ENCODE data around the gene CORO6. TPM values are rescaled to one million over a fixed set of nuclear protein-coding genes. Genes with fewer than 3 reads are reported as not detected.

Gene CORO6
- total RNA-seq, 4 donors from 2014 or later: 1.4 to 13.7 (median 6.6) TPM

DNA sequence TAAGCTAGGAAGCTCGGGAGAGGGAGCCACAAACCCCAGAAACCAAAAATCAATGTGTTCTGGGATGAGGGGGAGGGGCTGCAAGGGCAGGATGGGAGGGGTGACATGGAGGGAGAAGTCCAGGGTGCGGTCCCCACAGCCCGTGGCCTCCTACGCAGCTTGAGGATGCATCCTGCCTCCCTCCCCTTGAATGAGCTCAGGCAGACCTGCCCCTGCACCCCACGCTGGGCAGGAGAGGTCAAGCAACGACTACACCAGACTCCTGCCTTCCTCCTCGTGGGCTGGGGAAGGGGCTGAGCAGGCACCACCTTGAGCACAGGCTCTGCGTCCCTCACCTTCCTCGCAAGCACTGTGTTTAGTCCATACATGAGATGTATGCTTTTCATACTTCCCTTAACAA lies 25.9 kb downstream of the CORO6 start:
- no peak overlapping the region for H3K27ac ChIP-seq
- whole genome bisulfite sequencing: 50% methylated on average over 9 of the region's 9 CpGs

DNA sequence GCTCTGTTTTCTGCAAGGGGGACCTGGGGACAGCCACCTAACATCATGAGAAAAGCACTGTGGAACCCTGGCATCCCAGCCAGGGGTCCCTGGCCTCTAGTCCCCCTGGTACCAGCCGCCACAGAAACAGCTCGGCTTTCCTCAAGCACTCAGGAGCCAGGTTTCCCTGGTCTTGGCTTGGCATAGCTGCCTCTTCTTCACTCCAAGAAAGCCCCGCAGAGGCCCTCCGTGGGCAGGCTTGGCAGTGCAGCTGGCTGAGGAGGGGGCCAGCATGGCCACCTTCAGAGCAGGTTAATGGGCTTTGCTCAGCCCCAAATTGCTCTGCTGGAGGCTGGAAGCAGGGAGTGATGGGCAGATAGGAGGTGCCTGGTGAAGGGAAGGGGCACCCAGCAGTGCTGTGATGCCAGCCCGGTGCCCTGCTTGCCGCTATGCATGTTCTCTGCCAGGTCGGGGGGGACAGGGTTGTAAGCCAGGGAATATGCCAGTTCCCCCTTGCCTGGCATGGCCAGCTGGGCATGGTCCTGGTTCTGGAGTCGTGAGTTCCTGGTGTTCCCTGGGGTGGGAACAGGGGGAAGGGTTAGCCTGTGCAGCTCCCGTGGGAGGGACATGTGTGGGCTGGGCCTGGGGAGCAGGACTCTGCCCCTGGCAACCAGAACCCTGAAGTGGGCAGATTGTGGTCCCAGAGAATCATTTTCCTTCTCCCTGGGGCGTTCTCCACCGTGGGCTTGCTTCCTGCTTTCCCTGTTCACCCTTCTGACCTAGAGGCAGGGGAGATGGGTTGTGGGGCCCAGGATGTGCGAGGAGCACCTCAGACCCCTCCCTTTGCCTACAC lies 26.6 kb downstream of the CORO6 start:
- no peak for DNase-seq (ENCODE audit: low spot score in 2 of 2)
- WGBS: 88% methylated on average over 11 of the region's 12 CpGs

More for the DNA sequence above, 25.9 kb downstream of the CORO6 start:
- TF ChIP-seq EP300 (IDR thresholded peaks at IDR 0.05): no peak
- TF ChIP-seq, protein P1, sequence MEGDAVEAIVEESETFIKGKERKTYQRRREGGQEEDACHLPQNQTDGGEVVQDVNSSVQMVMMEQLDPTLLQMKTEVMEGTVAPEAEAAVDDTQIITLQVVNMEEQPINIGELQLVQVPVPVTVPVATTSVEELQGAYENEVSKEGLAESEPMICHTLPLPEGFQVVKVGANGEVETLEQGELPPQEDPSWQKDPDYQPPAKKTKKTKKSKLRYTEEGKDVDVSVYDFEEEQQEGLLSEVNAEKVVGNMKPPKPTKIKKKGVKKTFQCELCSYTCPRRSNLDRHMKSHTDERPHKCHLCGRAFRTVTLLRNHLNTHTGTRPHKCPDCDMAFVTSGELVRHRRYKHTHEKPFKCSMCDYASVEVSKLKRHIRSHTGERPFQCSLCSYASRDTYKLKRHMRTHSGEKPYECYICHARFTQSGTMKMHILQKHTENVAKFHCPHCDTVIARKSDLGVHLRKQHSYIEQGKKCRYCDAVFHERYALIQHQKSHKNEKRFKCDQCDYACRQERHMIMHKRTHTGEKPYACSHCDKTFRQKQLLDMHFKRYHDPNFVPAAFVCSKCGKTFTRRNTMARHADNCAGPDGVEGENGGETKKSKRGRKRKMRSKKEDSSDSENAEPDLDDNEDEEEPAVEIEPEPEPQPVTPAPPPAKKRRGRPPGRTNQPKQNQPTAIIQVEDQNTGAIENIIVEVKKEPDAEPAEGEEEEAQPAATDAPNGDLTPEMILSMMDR (IDR thresholded peaks at IDR 0.05): no peak
- TF ChIP-seq POLR2A (IDR thresholded peaks at IDR 0.05): no peak
- no peak for TF ChIP-seq POLR2AphosphoS5 (IDR thresholded peaks at IDR 0.05)
- Histone ChIP-seq H3K9me3 (no peaks in the 10 kb centered on the region), H3K36me3 (no peaks in the 10 kb centered on the region), H3K4me1 (peaks cover 48% of the 10 kb centered on the region), H3K4me3 (no peak overlapping the region), H3K27me3 (no peaks in the 10 kb centered on the region)
- DNase-seq (ENCODE audit: low spot score in 2 of 2): no peak

DNA sequence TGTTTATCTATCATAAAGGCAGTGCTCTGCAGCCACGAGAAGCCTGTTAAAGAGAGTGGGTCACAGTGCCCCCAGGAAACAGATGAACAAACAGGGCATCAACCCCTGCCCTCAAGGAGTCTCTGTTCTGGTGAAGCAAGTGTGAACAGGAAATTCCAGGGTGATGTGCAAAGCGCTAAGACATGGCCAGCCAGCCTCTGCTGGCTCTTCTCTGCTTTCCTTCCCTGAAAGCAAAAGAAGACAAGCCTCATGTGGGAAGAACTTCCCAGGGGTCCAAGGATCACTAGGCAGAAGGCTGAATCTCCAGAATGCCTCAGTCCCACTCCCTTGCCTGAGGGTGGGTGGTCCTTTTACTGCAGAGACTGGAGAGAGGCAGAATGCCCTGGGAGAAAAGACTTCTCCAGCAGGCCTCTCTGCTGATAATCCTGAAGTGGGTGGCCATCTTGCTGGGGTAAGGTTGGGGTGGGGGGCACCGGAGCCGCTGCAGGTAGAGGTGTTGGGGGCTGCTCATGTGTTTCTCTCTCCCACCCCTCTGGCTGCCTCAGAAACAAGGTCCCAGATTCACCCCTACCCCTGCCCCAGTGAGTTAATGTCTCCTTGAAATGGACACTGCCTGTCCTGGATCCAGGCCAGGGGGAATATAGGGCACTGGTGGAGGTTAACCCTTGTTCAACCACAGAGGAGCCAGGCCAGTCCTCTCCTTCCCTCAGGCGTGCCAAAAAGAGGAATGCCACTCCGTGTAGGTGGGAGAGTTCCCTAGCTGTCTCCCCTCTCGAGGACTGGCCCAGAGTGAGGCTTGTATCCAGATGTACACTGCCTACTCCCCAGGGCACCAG lies 27.4 kb downstream of the CORO6 start:
- DNase-seq (ENCODE audit: low spot score in 2 of 2): no peak
- Histone ChIP-seq H3K27me3 (no peaks in the 10 kb centered on the region), H3K4me3 (no peak overlapping the region), H3K27ac (no peak overlapping the region), H3K9me3 (no peaks in the 10 kb centered on the region), H3K36me3 (no peaks in the 10 kb centered on the region), H3K4me1 (peaks cover 63% of the 10 kb centered on the region)
- TF ChIP-seq EP300 (IDR thresholded peaks at IDR 0.05) (no peak), POLR2AphosphoS5 (IDR thresholded peaks at IDR 0.05) (no peak), POLR2A (IDR thresholded peaks at IDR 0.05) (no peak)
- TF ChIP-seq, protein P1 (IDR thresholded peaks at IDR 0.05): no peak
- 88% methylated on average over 3 of the region's 7 CpGs for WGBS

More for the DNA sequence above, 26.6 kb downstream of the CORO6 start:
- H3K9me3 ChIP-seq: no peaks in the 10 kb centered on the region
- H3K27me3 ChIP-seq: no peaks in the 10 kb centered on the region
- TF ChIP-seq, protein P1 (IDR thresholded peaks at IDR 0.05): no peak
- TF ChIP-seq POLR2AphosphoS5 (IDR thresholded peaks at IDR 0.05) (no peak), POLR2A (IDR thresholded peaks at IDR 0.05) (no peak), EP300 (IDR thresholded peaks at IDR 0.05) (no peak)
- H3K36me3 ChIP-seq: no peaks in the 10 kb centered on the region
- H3K4me1 ChIP-seq: peaks cover 55% of the 10 kb centered on the region
- no peak overlapping the region for H3K4me3 ChIP-seq
- no peak overlapping the region for H3K27ac ChIP-seq

DNA sequence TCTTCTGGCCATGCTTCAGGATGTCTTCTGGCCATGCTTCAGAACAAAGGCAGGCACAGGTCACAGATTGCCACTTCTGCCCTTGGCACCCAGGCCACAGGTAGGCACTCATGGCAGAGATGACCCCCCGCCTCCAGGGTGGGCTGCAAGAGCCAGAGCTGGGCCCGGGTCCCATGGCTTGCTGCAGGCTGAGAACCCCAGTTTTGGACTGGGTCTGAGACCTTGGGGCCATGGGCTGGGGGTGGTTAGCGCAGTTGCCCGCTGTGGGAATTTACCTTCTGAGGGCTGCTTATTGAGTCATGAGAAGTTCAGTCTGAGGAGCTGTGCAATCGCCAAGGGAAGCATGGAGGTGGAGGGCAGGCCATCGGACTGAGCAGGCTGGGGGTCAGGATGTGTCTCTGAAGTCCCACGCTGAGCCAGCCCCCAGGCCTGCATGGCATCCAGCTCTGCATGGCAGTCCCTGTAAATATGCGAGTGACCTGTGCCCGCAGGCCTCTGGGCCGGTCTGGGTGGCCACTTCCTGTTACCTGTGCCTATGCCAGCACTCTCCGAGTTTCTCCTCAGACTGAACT lies 28.1 kb downstream of the CORO6 start:
- H3K4me3 ChIP-seq: peak overlapping the region; percentile 56
- H3K4me1 ChIP-seq: peaks cover 70% of the 10 kb centered on the region
- TF ChIP-seq, protein P1 (IDR thresholded peaks at IDR 0.05): no peak
- TF ChIP-seq EP300 (IDR thresholded peaks at IDR 0.05) (no peak), POLR2A (IDR thresholded peaks at IDR 0.05) (no peak), POLR2AphosphoS5 (IDR thresholded peaks at IDR 0.05) (no peak)
- H3K9me3 ChIP-seq: no peaks in the 10 kb centered on the region
- no peak overlapping the region for H3K27ac ChIP-seq
- 100% methylated on average over 1 of the region's 11 CpGs for WGBS
- H3K27me3 ChIP-seq: no peaks in the 10 kb centered on the region
- no peaks in the 10 kb centered on the region for H3K36me3 ChIP-seq
- DNase-seq (ENCODE audit: low spot score in 2 of 2): no peak
